ENCODE results near the gene FAM156A. TPM values are rescaled to one million over a fixed set of nuclear protein-coding genes. Genes with fewer than 3 reads are reported as not detected.
A peak's percentile ranks its signal among the peaks of the same experiment; 100 is the strongest.
"Not testable (repeated sequence)": the region's sequence is repeated elsewhere in the genome, so short reads cannot be mapped to it uniquely, and the experiment has no call there.

Gene FAM156A
- total RNA-seq, 2 donors from 2014 or later = 15.8 to 16.7 TPM

DNA sequence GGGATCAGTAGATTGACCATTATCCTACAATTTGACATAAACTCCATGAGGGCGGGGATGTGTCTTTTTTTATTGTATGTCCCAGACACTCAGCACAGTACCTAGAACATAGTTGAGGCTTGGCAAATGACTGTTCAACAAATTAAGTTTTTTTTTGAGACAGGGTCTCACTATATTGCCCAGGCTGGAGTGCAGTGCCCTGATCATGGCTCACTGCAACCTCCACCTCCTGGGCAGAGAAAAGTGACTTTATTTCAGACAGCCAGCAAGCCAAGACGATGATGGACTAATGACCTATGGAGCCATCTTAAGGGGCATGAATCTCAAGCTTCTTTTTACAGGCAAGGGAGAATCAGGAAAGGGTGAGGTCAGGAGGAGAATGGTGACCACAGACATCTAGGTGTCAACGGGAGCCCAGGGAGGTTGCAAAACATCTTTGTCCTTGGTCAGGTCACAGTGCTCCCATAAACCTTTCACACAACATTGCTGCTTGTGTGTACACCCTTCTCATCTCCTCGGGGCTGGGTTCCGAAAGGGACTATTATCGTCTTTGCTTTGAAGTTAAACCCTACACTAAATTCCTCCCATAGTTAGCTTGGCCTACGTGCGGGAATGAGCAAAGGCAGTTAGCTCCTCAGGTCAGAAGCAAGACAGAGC lies 16.1 kb upstream of the FAM156A start:
- ATAC-seq; DNase-seq; intact Hi-C loops (cut with DNase I, micrococcal nuclease): not testable (repeated sequence)

DNA sequence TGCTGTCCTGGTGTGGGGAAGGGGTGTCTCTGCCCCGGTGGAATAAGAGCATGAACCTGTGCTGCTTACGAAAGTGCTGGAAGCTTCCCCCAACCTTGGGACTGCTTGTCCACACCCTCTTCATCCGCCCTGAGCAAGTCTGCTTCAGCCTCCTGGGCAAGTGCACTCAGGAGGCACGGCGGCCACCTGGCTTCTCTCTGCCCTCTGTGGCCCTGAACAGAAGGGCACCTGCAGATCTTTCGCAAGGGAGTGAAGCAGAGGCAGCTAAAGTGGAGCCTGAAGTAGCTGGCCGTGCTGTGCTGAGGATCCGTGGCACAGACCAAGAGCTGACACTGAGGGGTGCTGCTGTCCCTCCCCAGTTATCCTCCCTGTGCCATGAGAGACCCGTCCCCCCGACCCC lies 9.6 kb upstream of the FAM156A start:
- DNase-seq; ATAC-seq; intact Hi-C loops (cut with DNase I, micrococcal nuclease): not testable (repeated sequence)

DNA sequence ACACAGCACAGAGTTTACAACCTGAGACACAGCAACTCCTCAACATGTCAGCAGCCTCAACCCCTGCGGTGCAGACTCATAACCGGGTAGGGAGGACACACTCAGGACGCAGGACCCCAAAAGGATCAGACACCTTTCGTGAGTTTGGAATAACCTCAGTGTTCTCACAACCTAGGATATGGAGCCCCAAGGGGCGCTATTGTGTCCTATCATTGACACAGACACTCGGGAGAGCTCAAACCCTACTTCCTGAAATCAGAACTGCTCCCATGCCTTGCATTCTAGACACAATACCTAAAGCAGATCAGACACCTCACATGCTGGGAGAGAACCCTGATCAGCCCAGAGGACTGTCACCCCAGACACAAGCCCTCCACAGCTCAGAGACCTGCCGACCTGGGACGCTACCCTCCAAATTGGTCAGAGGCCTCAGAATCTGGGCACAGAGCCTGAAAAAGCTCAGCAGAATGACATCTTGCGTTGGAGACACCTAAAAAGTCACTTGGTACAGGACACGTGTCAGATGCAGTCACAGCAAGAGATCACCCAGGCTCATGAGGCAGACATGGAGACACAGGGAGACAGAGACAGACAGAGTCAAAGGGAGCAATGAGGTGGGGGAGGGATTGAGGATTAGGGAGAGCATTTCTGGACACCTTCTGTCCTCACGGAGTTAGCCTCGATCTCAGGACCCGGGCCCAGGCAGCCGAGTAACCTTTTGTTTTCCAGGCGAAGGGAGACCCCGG lies 8.8 kb upstream of the FAM156A start:
- DNase-seq; intact Hi-C loops (cut with DNase I, micrococcal nuclease); ATAC-seq: not testable (repeated sequence)

DNA sequence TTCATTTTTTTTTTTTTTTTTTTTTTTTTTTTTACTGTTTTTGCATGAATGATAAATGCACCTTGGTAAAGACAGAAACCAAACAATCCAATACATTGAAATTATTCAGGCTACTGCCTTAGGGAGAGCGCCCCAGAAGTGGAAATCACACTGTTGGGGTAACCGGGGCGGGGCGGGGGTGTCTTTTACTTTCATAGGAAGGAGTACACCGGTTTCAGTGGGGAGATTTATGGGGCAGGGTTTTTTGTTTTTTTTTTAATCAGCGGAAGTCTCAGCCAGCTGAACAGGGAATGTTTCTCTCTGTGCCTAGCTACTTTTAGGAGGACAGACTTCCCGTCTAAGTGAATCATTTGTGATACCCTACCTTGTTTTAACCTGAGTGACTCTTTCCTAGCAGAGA lies 643 bp upstream of the FAM156A start:
- ATAC-seq; intact Hi-C loops (cut with DNase I, micrococcal nuclease); DNase-seq: not testable (repeated sequence)

DNA sequence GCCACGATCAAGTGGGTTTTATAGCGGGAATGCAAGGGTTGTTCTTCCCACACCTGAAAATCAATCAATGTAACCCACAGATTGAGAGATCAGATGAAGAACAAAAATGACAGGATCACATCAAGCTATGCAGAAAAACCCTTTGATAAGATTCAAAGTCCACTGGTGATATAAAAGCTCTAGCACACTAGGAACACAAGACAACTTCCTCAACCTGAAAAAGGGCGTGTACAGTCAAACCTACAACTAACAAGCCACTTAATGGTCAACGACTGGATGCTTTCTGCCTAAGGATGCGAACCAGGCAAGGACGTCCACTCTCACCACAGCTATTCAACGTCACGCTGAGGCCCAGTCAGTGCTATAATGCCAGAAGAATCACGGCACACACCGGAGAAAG lies 8.4 kb downstream of the FAM156A start:
- DNase-seq; intact Hi-C loops (cut with DNase I, micrococcal nuclease): not testable (repeated sequence)
- ATAC-seq = peak; percentile 95

DNA sequence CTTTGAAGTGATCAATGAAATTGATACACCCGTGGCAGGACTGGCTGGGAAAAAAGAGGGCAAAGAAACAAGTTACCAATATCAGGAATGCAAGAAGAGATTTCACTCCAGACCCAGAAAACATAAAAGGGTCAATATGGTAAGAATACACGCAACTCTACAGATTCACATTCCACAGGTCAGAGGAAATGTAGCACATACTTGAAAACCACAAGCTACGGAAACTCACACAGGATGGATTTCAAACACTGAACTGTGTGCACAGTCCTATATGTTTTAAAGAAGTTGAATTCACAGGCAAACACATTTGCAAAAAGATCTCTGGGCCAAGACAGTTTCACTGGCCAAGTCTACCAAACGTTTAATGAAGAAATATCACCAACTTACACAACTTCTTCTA lies 9.0 kb downstream of the FAM156A start:
- intact Hi-C loops (cut with DNase I, micrococcal nuclease); ATAC-seq; DNase-seq: not testable (repeated sequence)

DNA sequence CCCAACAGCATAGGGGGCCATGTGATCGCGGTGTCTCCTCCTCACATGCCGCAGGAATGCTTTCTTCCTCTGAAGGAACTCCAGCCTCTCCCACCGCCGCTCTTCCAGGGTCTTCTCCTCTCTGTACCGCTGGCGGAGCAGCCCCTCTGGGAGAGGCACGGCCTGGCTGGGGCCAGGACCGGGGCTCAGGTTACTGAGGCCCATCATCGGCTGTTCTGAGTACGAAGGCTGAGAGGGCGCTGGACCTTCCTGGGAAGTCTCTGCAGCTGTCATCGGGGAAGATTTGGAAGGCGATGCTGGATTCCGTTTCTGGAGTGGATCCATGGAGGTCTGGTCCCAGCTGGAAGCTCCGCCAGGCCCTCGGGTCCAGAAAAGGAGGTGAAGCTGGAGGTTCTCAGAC lies 10.1 kb downstream of the FAM156A start:
- DNase-seq; intact Hi-C loops (cut with DNase I, micrococcal nuclease); ATAC-seq: not testable (repeated sequence)

DNA sequence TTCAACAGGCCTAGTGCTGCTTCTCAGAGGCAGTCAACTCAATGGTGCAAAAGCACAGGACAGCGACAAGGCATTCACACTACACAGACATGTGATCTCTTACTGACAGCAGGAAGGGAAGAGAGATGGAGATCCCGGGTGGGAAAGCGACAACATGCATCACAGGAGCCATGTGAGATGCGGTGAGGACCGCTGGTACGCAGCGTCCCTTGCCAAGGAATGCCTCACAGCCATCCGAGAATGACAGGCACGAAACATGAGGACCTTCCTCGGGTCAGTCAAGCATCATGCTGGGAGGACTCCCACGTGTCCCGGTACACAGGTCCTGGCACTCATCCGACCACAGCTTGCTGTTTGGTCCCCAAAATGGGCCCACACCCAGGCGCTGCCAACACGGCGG lies 10.8 kb downstream of the FAM156A start:
- intact Hi-C loops (cut with DNase I, micrococcal nuclease); ATAC-seq; DNase-seq: not testable (repeated sequence)

DNA sequence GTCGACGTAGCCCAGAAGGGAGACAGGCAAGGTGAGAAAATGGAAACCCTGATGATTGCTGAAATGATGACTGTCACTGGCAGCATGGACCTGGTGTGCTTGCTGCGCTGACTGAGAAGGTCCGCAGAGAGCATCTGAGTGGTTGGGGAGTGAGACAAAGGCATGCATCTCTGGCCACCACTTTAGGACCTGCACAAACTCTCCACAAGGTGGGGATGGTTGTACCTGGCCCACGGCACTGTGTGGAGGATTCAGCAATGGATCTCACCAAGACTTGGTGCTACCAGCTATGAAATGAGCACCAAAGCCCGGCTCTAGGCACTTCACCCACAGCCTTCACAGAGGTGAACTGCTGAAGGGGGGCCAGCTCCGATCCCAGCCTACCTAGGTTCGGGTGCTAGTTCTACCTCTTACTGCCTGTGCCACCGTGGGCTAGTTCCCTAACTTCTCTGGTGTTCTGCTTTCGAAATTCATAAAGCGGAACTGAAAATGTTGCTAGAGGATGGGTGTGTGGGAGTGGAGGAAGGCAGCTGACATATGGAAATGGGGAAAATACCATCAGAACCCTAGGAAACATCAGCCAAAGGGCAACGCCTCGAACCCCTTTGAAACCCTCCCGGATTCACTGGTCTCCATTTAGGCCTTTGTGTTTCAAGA lies 12.4 kb downstream of the FAM156A start:
- ATAC-seq; DNase-seq; intact Hi-C loops (cut with DNase I, micrococcal nuclease): not testable (repeated sequence)

DNA sequence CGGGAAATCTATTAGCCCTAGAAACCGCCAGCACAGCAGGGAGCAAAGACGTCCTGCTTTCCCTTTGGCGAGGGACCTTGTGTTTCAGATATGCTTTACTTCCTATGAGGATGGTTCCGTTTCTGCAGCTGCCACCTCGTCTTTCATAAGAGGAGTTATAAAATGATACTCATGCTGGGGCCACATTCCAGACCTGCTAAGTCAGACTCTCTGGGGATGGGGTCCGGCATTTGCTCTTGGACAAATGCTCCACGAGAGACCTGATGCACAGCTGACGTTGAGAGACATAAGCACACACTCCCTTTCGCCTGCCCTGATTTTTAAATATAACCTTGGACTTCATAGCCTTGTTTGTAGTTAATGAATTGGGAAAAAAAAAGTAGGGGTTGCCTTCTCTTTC lies 16.6 kb downstream of the FAM156A start:
- DNase-seq; ATAC-seq; intact Hi-C loops (cut with DNase I, micrococcal nuclease): not testable (repeated sequence)

DNA sequence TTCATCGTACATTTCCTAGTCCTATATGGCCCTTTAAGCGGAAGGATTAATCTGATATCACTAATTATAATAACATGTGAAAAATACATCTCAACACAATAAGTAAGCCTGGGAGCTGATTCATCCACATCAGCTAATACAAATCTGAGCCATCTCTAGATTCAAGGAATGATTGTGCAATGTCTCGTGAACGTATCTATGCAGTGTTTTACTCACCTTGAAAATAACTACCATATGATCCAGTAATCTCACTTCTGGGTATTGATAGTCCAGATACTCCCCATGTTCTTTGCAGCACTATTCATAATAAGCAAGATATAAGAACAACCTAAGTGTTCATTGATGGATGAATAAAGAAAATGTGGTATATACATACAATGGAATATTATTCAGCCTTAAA lies 17.6 kb downstream of the FAM156A start:
- DNase-seq; ATAC-seq; intact Hi-C loops (cut with DNase I, micrococcal nuclease): not testable (repeated sequence)

DNA sequence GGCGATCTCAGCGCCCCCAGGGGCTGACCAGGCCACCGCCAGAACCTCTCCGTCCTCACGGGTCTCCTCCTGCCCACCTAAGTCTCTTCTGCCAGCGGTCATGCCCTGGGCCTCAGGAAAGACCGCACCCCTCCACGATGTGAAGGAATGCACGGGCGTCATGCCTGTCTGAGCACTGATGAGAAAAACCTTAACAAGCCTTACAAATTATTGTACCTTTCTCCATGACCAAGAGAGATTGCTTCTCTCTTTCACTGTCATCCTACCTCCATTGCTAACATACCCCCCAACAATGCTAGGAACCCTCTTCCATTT lies 22.9 kb downstream of the FAM156A start:
- intact Hi-C loops (cut with DNase I, micrococcal nuclease); DNase-seq: not testable (repeated sequence)
- ATAC-seq = peak; percentile 30

DNA sequence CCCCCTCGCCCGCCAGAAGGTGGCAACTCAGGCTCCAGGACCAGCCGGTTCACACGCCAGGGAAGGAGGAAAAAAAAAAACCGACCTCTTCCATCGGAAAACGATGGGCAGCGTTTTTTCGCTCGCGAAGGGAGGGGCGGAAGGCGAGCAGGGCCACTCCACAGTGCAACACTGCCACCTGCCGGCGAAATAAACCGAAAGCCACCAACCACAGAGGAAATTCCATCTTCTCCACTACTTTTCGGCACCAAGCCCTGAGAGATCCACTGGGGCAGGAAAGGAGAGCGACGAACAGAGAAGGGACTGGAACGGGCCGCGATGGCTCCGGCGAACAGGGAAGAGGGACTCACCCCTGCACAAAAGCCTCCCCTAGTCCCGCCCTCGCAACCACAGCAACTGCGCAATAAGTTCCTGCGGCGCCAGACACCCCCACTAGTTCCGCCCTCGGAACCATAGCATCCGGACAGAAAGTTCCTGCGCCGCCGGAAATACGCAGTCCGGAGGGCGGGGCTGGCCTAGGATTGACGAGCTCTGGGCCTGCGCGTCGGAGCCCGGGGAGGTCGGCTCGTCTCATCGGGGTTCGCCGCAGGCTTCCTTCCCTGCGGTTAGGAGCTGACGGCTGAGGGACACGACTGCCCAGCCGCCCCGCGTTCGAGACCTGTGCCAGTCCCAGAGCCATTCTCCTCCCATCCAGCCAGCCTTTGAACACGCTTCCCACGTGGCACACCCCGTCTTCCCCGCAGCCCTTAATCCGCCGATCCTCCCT lies 23.4 kb downstream of the FAM156A start:
- ATAC-seq = peak; percentile 97
- peak; percentile 96 to 99 for DNase-seq
- intact Hi-C loops (cut with DNase I, micrococcal nuclease) = no loop called here

DNA sequence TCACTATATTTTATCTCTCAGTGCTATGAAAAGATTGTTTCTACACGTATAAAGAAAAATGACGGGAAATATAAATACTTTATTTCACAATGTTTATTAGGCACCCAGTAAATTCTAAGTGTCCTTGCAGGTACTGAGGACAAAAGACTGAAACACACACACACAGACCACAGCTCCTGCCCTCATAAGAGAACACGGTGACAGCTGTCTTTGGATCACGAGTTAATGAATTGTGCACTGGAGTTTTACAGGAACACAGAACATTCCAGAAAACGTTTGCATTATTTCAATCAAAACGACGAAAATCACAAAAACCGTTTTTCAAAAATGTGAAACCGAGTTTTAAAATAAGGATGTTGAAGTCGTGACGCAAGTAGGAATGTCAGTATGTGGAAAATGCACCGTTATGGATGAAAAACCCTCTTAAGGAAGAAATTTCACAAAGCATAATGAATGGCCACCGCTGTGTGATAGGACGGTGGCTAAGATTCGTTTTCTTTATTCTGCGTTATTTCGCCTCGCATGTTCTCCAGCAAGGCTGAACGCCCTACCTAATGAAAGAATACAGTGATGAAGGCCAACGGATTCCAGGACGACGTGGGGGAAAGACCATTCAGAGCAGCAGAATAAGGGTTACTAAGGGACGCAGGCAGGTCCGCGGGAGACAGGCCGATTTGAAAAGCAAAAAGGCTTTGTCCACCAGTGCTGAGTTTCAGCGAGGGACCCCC lies 24.2 kb downstream of the FAM156A start:
- no peak for DNase-seq
- no peak for ATAC-seq
- intact Hi-C loops (cut with DNase I, micrococcal nuclease) = no loop called here

DNA sequence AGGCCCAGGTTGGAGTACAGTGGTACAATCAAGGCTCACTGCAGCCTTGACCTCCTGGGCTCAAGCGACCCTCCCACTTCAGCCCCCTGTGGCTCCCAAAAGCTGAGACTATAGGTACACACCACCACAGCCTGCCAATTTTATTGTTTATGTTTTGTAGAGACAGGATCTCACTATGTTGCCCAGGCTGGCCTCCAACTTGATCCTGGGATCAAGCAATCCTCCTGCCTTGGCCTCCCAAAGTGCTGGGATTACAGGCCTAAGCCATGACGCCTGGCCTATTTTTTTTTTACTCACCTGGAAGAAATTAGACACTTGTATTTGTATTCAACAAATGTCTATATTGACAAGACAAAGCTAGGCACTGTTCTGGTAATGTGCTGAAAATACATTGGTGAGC lies 25.1 kb downstream of the FAM156A start:
- no peak for DNase-seq
- intact Hi-C loops (cut with DNase I, micrococcal nuclease) = no loop called here
- no peak for ATAC-seq

DNA sequence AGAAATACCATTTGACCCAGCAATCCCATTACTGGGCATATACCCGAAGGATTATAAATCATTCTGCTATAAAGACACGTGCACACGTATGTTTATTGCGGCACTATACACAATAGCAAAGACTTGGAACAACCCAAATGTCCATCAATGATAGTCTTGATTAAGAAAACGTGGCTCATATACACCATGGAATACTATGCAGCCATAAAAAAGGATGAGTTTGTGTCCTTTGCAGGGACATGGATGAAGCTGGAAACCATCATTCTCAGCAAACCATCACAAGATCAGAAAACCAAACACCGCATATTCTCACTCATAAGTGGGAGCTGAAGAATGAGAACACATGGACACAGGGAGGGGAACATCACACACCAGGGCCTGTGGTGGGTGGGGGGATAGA lies 28.1 kb downstream of the FAM156A start:
- intact Hi-C loops (cut with DNase I, micrococcal nuclease) = not testable (repeated sequence)

DNA sequence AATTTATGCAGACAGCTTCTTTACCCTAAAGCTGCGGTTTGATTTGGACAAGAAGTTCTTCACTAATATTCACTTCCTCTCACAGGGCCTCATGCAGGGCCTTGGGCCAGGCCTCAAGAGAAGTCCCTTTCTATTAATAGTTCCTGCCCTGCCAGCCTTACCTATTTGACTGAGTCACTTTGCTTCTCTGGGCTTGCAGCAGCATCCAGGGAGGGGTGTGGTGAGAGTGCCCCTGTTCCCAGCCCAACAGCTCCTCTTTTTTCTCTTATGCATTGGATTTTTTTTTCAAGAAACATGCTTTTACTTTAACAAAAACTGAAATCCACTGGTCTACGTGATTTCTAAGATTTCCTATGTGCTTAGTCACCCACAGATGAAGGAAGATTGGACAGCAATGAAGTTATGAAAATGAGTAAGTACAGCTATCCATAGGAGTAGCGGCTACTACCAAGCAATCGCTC lies 34.5 kb downstream of the FAM156A start:
- intact Hi-C loops (cut with DNase I, micrococcal nuclease) = no loop called here
- ATAC-seq (no peak), DNase-seq (no peak)

More for the DNA sequence above, 28.1 kb downstream of the FAM156A start:
- ATAC-seq, DNase-seq: not testable (repeated sequence)

DNA sequence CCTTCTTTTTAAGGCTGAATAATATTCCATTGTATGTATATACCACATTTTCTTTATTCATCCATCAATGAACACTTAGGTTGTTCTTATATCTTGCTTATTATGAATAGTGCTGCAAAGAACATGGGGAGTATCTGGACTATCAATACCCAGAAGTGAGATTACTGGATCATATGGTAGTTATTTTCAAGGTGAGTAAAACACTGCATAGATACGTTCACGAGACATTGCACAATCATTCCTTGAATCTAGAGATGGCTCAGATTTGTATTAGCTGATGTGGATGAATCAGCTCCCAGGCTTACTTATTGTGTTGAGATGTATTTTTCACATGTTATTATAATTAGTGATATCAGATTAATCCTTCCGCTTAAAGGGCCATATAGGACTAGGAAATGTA lies 43.6 kb downstream of the FAM156A start:
- ATAC-seq; DNase-seq; intact Hi-C loops (cut with DNase I, micrococcal nuclease): not testable (repeated sequence)

Data from left colon (tissue), 2 donors.